GM10266 (cell line): ENCODE results near the gene ASAH2B.

Experiments
- DNase-seq: peaks from one replicate; pipeline ENCODE4 v3.0.0; 2012; ENCODE audit errors: extremely low spot score
- CTCF ChIP-seq: IDR thresholded peaks from 2 replicates; pipeline ENCODE4 v1.5.1; 2012; ENCODE audit warnings: mild to moderate bottlenecking, low read depth; ENCODE audit not compliant: control insufficient read depth, insufficient read depth; ENCODE audit errors: missing control alignments

The ASAH2B gene

GRCh38 chr10:50788951-50789945, 49.5 kb downstream of the ASAH2B start:
- DNase-seq: peak; percentile 14
- peak; percentile 37 for TF ChIP-seq CTCF

GRCh38 chr10:50794490-50794889, 54.8 kb downstream of the ASAH2B start:
- no peak for DNase-seq
- no peak for TF ChIP-seq CTCF

- TF ChIP-seq CTCF: no peak
- DNase-seq: no peak
Observed at GRCh38 chr10:50796693-50797092, 57.0 kb downstream of the ASAH2B start.

GRCh38 chr10:50798297-50798696, 58.6 kb downstream of the ASAH2B start:
- DNase-seq: no peak
- no peak for TF ChIP-seq CTCF

GRCh38 chr10:50799595-50799994, 59.9 kb downstream of the ASAH2B start:
- no peak for TF ChIP-seq CTCF
- no peak for DNase-seq

GRCh38 chr10:50805981-50806622, 66.4 kb downstream of the ASAH2B start:
- DNase-seq: no peak
- no peak for TF ChIP-seq CTCF
